NCI-H2227 treated with DMSO at 0.1 percent for 48 hours (cell line): ENCODE results near the gene TMEM88.

Experiments
- DNase-seq: peaks from one replicate; lab custom pipeline; 2025; lab: John Stamatoyannopoulos, UW

The TMEM88 gene

GRCh38 chr17:7843536-7844291 is 11.2 kb upstream of the TMEM88 start:
- peak; percentile 60 for DNase-seq

- peak; percentile 74 for DNase-seq
Measured at GRCh38 chr17:7844292-7845154, 10.3 kb upstream of the TMEM88 start.

GRCh38 chr17:7845359-7846062 is 9.4 kb upstream of the TMEM88 start:
- DNase-seq: no peak

- DNase-seq: no peak
Measured at GRCh38 chr17:7846063-7846735, 8.7 kb upstream of the TMEM88 start.

- no peak for DNase-seq
Measured at GRCh38 chr17:7846765-7847661, 7.9 kb upstream of the TMEM88 start.

- DNase-seq: no peak
Measured at GRCh38 chr17:7848131-7848579, 6.7 kb upstream of the TMEM88 start.

- DNase-seq: no peak
Measured at GRCh38 chr17:7848739-7849129, 6.1 kb upstream of the TMEM88 start.

- no peak for DNase-seq
Measured at GRCh38 chr17:7849130-7849750, 5.6 kb upstream of the TMEM88 start.

- no peak for DNase-seq
Measured at GRCh38 chr17:7849751-7850504, 4.9 kb upstream of the TMEM88 start.

GRCh38 chr17:7850701-7851437 is 4.0 kb upstream of the TMEM88 start:
- no peak for DNase-seq

GRCh38 chr17:7851438-7852261 is 3.2 kb upstream of the TMEM88 start:
- DNase-seq: peak; percentile 74

- DNase-seq: no peak
Measured at GRCh38 chr17:7852262-7852670, 2.6 kb upstream of the TMEM88 start.

GRCh38 chr17:7852919-7853690 is 1.8 kb upstream of the TMEM88 start:
- DNase-seq: no peak

- DNase-seq: no peak
Measured at GRCh38 chr17:7853691-7854038, 1.2 kb upstream of the TMEM88 start.

GRCh38 chr17:7854078-7854777 is 638 bp upstream of the TMEM88 start:
- no peak for DNase-seq

GRCh38 chr17:7855660-7856010 is 769 bp downstream of the TMEM88 start:
- DNase-seq: no peak
